Ovary (tissue), 9 donors: ENCODE data around the gene CREG2. TPM values are rescaled to one million over a fixed set of nuclear protein-coding genes. Genes with fewer than 3 reads are reported as not detected.

Source experiments
- DNase-seq, 5 donors: peaks; one replicate each; pipeline ENCODE4 v3.0.0-alpha.2; 2019 to 2020
- H3K27ac ChIP-seq, 2 donors: fragments of 200-600 bp; one replicate each; pipeline versions ENCODE4 v1.5.1 to v1.8.0; 2019 to 2022
- H3K27me3 ChIP-seq: fragments of 200-600 bp; one replicate; pipeline ENCODE4 v1.8.0; 2022
- H3K36me3 ChIP-seq: fragments of 200-600 bp; sonication (generic); one replicate; pipeline ENCODE4 v1.5.1; 2019
- H3K4me1 ChIP-seq: one replicate; pipeline ENCODE4 v1.8.1; 2013; ENCODE audit warnings: mild to moderate bottlenecking, moderate library complexity; ENCODE audit not compliant: insufficient read depth
- H3K4me3 ChIP-seq: fragments of 200-600 bp; sonication (generic); one replicate; pipeline ENCODE4 v1.5.1; 2017
- H3K9me3 ChIP-seq, 2 donors: fragments of 200-600 bp in 1 of 2; sonication (generic) in 1 of 2; one replicate each; pipeline versions ENCODE4 v1.5.1 to v1.8.1; 2013 to 2019; ENCODE audit warnings: mild to moderate bottlenecking in 1 of 2, moderate library complexity in 1 of 2
- EP300 ChIP-seq: sonication (generic); formaldehyde crosslinking; IDR thresholded peaks from one replicate; pipeline ENCODE4 v1.6.1; 2017; ENCODE audit warnings: antibody characterized with exemption
- POLR2A ChIP-seq: fragments of 450-650 bp; IDR thresholded peaks from one replicate; pipeline ENCODE4 v1.6.1; 2017; ENCODE audit warnings: antibody characterized with exemption, mild to moderate bottlenecking, moderate library complexity
- WGBS, 3 donors: extraction: QIAGEN DNeasy Blood & Tissue Kit in 1 of 3; methylation state at CpG; one replicate each; pipeline versions ENCODE4 v1.1.5 to v1.1.7; 2013 to 2017; 5-methylcytosine and 5-hydroxymethylcytosine counted together
- intact Hi-C, 4 donors: fragments of 100-400 bp; cut with DNase I; formaldehyde crosslinking; loops; one replicate each; pipeline versions ENCODE4 v1.11.0 to v1.15.1; 2022 to 2023
- polyA plus RNA-seq, 2 donors: library from polyadenylated mRNA; stranded (reverse); fragments of 200-250 nt in 1 of 2; fragments of 350-450 nt in 1 of 2; fragmentation: Illumina TruSeq in 1 of 2; extraction: RNeasy Lipid Tissue Mini Kit (QIAGEN cat#74804) in 1 of 2; gene quantifications; one replicate each; pipeline ENCODE4 v1.2.3, GENCODE V29; 2013 to 2014
- total RNA-seq, 7 donors: library from RNA; depleted of rRNA in 2 of 7; stranded (reverse); fragments of >200 nt in 2 of 7; fragmentation: NEBNext Ultra II Directional in 3 of 7; extraction: Animal tissue kit (Norgen Biotek cat#: 25700) in 3 of 7; gene quantifications; one replicate each; pipeline versions ENCODE4 v1.1.0 to v1.2.4, GENCODE V29; 2016 to 2023
- TF ChIP-seq, protein P1 (sequence below), 3 donors: fragments of 450-650 bp in 2 of 3; fragments of 200-600 bp in 1 of 3; IDR thresholded peaks; one replicate each; pipeline versions ENCODE4 v1.5.1 to v1.8.0; 2016 to 2022; ENCODE audit warnings: antibody characterized with exemption in 3 of 3, mild to moderate bottlenecking in 1 of 3
- donor health status: DM: no; HTN: no; CAD: no; lungs with moderate emphysema.
- donor health status: DM: no; HTN: no; CAD: no.
- donor health status: Bipolar disorder and iron deficiency.
- donor health status: DM: yes; HTN: yes; CAD: no.
- donor health status: DM: no; HTN: no; CAD: no.
- donor health status: DM: yes; HTN: yes; CAD: no.

The CREG2 gene
- total and polyA plus RNA-seq, 9 donors = 0.04 to 0.57 (median 0.19) TPM; not detected in 1

DNA sequence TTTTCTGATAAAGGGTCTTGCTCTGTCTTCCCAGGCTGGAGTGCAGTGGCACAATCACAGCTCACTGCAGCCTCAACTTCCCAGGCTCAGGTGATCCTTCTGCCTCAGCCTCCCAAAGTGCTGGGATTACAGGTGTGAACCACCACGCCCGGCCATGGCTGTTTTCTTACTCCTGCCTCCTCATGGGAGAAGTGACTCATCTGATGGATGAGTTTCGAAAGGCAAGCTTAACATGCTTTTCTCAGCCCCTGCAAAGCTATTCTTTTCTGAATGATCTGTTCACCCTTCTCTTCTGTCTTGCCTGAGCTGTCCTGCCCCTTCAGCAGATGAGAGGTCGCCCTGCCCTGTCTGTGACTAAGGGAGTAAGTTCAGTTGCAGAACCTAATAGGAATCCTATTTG lies 929 bp upstream of the CREG2 start:
- WGBS, 3 donors = 34 to 49% (median 37%) methylated on average over 4 of the region's 4 CpGs
- H3K4me3 ChIP-seq = no peak overlapping the region
- no peaks in the 10 kb centered on the region for H3K9me3 ChIP-seq
- TF ChIP-seq, protein P1, sequence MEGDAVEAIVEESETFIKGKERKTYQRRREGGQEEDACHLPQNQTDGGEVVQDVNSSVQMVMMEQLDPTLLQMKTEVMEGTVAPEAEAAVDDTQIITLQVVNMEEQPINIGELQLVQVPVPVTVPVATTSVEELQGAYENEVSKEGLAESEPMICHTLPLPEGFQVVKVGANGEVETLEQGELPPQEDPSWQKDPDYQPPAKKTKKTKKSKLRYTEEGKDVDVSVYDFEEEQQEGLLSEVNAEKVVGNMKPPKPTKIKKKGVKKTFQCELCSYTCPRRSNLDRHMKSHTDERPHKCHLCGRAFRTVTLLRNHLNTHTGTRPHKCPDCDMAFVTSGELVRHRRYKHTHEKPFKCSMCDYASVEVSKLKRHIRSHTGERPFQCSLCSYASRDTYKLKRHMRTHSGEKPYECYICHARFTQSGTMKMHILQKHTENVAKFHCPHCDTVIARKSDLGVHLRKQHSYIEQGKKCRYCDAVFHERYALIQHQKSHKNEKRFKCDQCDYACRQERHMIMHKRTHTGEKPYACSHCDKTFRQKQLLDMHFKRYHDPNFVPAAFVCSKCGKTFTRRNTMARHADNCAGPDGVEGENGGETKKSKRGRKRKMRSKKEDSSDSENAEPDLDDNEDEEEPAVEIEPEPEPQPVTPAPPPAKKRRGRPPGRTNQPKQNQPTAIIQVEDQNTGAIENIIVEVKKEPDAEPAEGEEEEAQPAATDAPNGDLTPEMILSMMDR (IDR thresholded peaks at IDR 0.05) = no peak
- no peak for TF ChIP-seq EP300
- no peak for TF ChIP-seq POLR2A
- no peaks in the 10 kb centered on the region for H3K36me3 ChIP-seq
- no peak overlapping the region for H3K27ac ChIP-seq
- no peaks in the 10 kb centered on the region for H3K27me3 ChIP-seq
- intact Hi-C loops = no loop called here
- H3K4me1 ChIP-seq = no peaks in the 10 kb centered on the region
- DNase-seq = no peak

DNA sequence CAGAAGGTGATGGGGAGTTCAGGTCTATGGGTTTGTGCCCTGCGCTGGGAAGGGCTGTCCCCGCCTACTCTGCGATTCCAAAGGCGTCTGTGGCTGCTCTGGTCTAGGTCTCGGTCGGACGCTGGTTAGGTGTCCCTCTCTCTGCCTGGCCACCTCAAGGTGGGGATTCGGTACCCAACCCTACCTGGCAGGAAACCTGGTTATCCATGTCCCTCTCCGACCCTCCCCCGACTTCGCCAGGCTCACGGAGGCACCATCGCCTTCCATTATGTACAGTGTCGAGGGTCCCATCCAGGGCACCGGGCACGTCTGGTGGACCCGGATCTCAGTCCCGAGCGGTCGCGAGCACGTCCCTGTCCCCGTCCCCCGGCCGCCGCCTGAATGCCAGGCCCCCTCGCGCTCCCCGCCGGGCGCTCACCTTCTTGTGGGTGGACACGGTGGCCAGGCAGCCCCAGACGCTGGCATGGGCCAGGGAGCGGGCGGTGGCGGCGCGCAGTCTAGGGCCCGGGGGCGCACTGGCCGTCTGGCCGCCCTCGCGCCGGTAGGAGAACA lies 628 bp downstream of the CREG2 start:
- no peaks in the 10 kb centered on the region for H3K4me1 ChIP-seq
- 2 to 3% (median 3%) methylated on average over 45 of the region's 45 CpGs for WGBS, 3 donors
- no peaks in the 10 kb centered on the region for H3K9me3 ChIP-seq
- intact Hi-C loops = no loop called here
- H3K36me3 ChIP-seq = no peaks in the 10 kb centered on the region
- H3K4me3 ChIP-seq = peak overlapping the region; percentile 8
- DNase-seq = no peak
- TF ChIP-seq POLR2A = no peak
- no peak for TF ChIP-seq EP300
- TF ChIP-seq, protein P1 (IDR thresholded peaks at IDR 0.05) = no peak
- H3K27me3 ChIP-seq = no peaks in the 10 kb centered on the region
- no peak overlapping the region for H3K27ac ChIP-seq

GRCh38 chr2:101383016-101383541 lies 4.2 kb downstream of the CREG2 start:
- no peak for DNase-seq
- Histone ChIP-seq H3K4me1 (no peaks in the 10 kb centered on the region), H3K27ac (no peak overlapping the region), H3K27me3 (no peaks in the 10 kb centered on the region), H3K4me3 (no peak overlapping the region), H3K9me3 (no peaks in the 10 kb centered on the region), H3K36me3 (no peaks in the 10 kb centered on the region)
- 46 to 66% (median 59%) methylated on average over 7 of the region's 7 CpGs for WGBS, 3 donors
- intact Hi-C loops = no loop called here
- TF ChIP-seq, protein P1 (IDR thresholded peaks at IDR 0.05) = no peak
- TF ChIP-seq POLR2A (no peak), EP300 (no peak)

- intact Hi-C loops = no loop called here
- H3K4me1 ChIP-seq = no peaks in the 10 kb centered on the region
- H3K36me3 ChIP-seq = no peaks in the 10 kb centered on the region
- 64 to 95% (median 82%) methylated on average over 2 of the region's 2 CpGs for WGBS, 3 donors
- no peaks in the 10 kb centered on the region for H3K27me3 ChIP-seq
- no peak for TF ChIP-seq EP300
- TF ChIP-seq POLR2A = no peak
- TF ChIP-seq, protein P1 (IDR thresholded peaks at IDR 0.05) = no peak
- DNase-seq = no peak
- H3K27ac ChIP-seq = no peak overlapping the region
- H3K9me3 ChIP-seq = no peaks in the 10 kb centered on the region
- H3K4me3 ChIP-seq = no peak overlapping the region
Observed at GRCh38 chr2:101382442-101382841, 4.9 kb downstream of the CREG2 start.
